NCI-H1694 (cell line): ENCODE results near the gene MOB3B.

Experiments used
- DNase-seq: peaks from one replicate; lab custom pipeline; 2025; lab: John Stamatoyannopoulos, UW

The MOB3B gene

GRCh38 chr9:27540502-27540901 lies 10.9 kb upstream of the MOB3B start:
- DNase-seq: no peak

GRCh38 chr9:27539479-27540441 lies 10.1 kb upstream of the MOB3B start:
- no peak for DNase-seq

GRCh38 chr9:27538647-27539046 lies 9.0 kb upstream of the MOB3B start:
- no peak for DNase-seq

- DNase-seq: no peak
Observed at GRCh38 chr9:27537756-27538155, 8.1 kb upstream of the MOB3B start.

- no peak for DNase-seq
Observed at GRCh38 chr9:27537027-27537435, 7.4 kb upstream of the MOB3B start.

- no peak for DNase-seq
Observed at GRCh38 chr9:27536168-27536567, 6.6 kb upstream of the MOB3B start.

- DNase-seq: no peak
Observed at GRCh38 chr9:27535701-27536118, 6.1 kb upstream of the MOB3B start.

GRCh38 chr9:27534658-27535209 lies 5.1 kb upstream of the MOB3B start:
- DNase-seq: no peak

- DNase-seq: no peak
Observed at GRCh38 chr9:27534131-27534530, 4.5 kb upstream of the MOB3B start.

- no peak for DNase-seq
Observed at GRCh38 chr9:27533311-27533710, 3.7 kb upstream of the MOB3B start.

- DNase-seq: no peak
Observed at GRCh38 chr9:27532046-27532445, 2.4 kb upstream of the MOB3B start.

- no peak for DNase-seq
Observed at GRCh38 chr9:27530915-27531755, 1.5 kb upstream of the MOB3B start.

- no peak for DNase-seq
Observed at GRCh38 chr9:27528886-27529315, 713 bp downstream of the MOB3B start.

GRCh38 chr9:27528076-27528885 lies 1.3 kb downstream of the MOB3B start:
- DNase-seq: no peak

GRCh38 chr9:27527702-27528075 lies 1.9 kb downstream of the MOB3B start:
- DNase-seq: no peak

GRCh38 chr9:27524236-27524635 lies 5.4 kb downstream of the MOB3B start, which contains the start of gene IFNK:
TSS of gene IFNK (plus strand) at chr9:27524290. CDS start at chr9:27524337, 47 bp downstream.
- no peak for DNase-seq

- no peak for DNase-seq
Observed at GRCh38 chr9:27523141-27523540, 6.5 kb downstream of the MOB3B start.

- DNase-seq: no peak
Observed at GRCh38 chr9:27520986-27521385, 8.6 kb downstream of the MOB3B start.

- no peak for DNase-seq
Observed at GRCh38 chr9:27519466-27520465, 9.8 kb downstream of the MOB3B start.

GRCh38 chr9:27518809-27519208 lies 10.8 kb downstream of the MOB3B start:
- DNase-seq: no peak
